Measurements from ENCODE around the gene GPR161. TPM values are rescaled to one million over a fixed set of nuclear protein-coding genes. Genes with fewer than 3 reads are reported as not detected.

Gene GPR161
- total and polyA plus RNA-seq, 2 experiments from 2014 or later = 11.8 to 14.2 TPM

DNA sequence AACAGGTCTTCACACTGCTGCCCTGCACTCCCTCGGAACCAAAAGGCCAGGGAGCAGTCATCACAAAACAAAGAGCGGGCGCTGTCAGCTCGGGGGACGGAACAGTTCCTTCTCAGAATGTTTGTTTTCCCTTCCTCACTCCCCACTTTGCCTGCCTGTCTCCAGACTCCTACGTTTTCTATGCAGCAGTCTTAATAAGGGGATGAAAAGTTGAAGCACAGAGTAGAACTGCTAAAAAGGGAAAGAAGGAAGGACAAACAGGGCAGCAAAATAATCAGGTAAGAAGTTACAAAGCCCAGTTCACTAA is 738 bp upstream of the GPR161 start:
- Histone ChIP-seq H3K27ac (peak overlapping the region; percentile 60), H2AFZ (peak overlapping the region; percentile 99), H3K4me3 (peak overlapping the region; percentile 95), H3K4me1 (ENCODE audit: insufficient read depth) (peaks cover 10% of the 10 kb centered on the region; the same call in 1 of the 2 replicates), H3K79me2 (ENCODE audit: insufficient read depth) (peaks cover 11% of the 10 kb centered on the region), H3K9me2 (ENCODE audit: insufficient read depth) (no peaks in the 10 kb centered on the region), H3K9me3 (ENCODE audit: low read depth) (no peaks in the 10 kb centered on the region), H4K20me1 (ENCODE audit: insufficient read depth) (no peaks in the 10 kb centered on the region), H3K9ac (peak overlapping the region; percentile 82), H3K27me3 (replicated peaks; ENCODE audit: insufficient read depth) (no peaks in the 10 kb centered on the region), H3K36me3 (ENCODE audit: low read depth) (no peaks in the 10 kb centered on the region), H3F3A (ENCODE audit: insufficient read depth) (peaks cover 16% of the 10 kb centered on the region), H3K4me2 (ENCODE audit: unreplicated experiment) (peak overlapping the region; percentile 89)
- WGBS, 2 experiments (ENCODE audit: low coverage in 1 of 2, low lambda C conversion rate in 2 of 2, missing lambda C conversion rate in 2 of 2) = 0 to 1% methylated on average over 6 of the region's 6 CpGs
- TF ChIP-seq EZH2 (IDR thresholded peaks at IDR 0.05; ENCODE audit: insufficient read depth, poor library complexity, severe bottlenecking) (no peak), EZH2phosphoT487 (IDR thresholded peaks at IDR 0.05; ENCODE audit: insufficient read depth, low read depth) (no peak)
- in situ Hi-C loops (cut with MboI) = no loop called here
- DNase-seq = no peak

DNA sequence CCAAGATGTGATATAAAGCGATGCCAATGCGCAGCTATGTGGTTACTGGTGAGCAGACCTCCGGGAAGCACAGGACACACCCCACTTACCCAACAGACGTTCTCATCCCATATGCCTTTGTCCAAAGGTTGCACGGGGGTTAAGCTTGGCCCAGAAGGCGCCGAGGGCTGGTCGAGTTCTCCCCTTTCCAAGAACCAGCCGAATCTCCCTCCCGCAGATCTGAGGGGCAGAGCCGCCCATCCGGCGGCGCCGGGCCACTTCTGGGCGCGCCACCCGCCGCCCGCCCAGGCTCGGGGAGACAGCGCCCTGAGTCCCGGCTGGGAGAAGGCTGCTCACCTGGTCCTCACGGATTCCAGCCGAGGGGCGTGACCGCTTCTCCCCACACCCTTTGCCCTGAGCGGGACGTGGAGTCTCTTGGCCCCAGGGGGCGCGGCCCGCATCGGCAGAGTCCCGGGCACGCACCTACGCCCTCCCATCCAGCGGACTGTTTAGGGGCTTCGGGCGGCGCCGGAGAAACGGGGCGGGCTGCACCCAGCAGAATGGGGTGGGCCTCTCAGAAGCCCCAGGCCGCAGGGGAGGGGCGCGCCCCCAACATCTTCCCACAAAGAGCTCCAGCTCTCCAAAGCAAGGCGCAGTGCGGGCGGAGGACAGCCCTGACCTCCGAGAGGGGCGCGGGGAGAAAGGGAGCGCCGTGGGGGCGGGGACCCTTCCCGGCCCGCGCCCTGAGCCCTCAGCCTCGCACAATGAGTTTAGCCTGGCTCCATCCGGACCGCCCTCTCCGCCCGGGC is 615 bp downstream of the GPR161 start:
- in situ Hi-C loops (cut with MboI) = no loop called here
- Histone ChIP-seq H3K4me1 (ENCODE audit: insufficient read depth) (peaks cover 10% of the 10 kb centered on the region; the same call in 1 of the 2 replicates), H3K27me3 (replicated peaks; ENCODE audit: insufficient read depth) (no peaks in the 10 kb centered on the region), H3K9ac (peak overlapping the region; percentile 82), H3K9me2 (ENCODE audit: insufficient read depth) (no peaks in the 10 kb centered on the region), H3F3A (ENCODE audit: insufficient read depth) (peaks cover 16% of the 10 kb centered on the region), H3K79me2 (ENCODE audit: insufficient read depth) (peaks cover 16% of the 10 kb centered on the region), H3K36me3 (ENCODE audit: low read depth) (no peaks in the 10 kb centered on the region), H3K27ac (peak overlapping the region; percentile 5; the same call in 1 of the 2 replicates), H3K9me3 (ENCODE audit: low read depth) (no peaks in the 10 kb centered on the region), H3K4me2 (ENCODE audit: unreplicated experiment) (peak overlapping the region; percentile 93), H2AFZ (peak overlapping the region; percentile 91), H3K4me3 (peak overlapping the region; percentile 95), H4K20me1 (ENCODE audit: insufficient read depth) (no peaks in the 10 kb centered on the region)
- TF ChIP-seq EZH2 (IDR thresholded peaks at IDR 0.05; ENCODE audit: insufficient read depth, poor library complexity, severe bottlenecking) (no peak), EZH2phosphoT487 (IDR thresholded peaks at IDR 0.05; ENCODE audit: insufficient read depth, low read depth) (no peak)
- 0 to 1% methylated on average over 27 to 45 of the region's 63 CpGs for WGBS, 2 experiments (ENCODE audit: low coverage in 1 of 2, low lambda C conversion rate in 2 of 2, missing lambda C conversion rate in 2 of 2)
- DNase-seq = peak; percentile 62

DNA sequence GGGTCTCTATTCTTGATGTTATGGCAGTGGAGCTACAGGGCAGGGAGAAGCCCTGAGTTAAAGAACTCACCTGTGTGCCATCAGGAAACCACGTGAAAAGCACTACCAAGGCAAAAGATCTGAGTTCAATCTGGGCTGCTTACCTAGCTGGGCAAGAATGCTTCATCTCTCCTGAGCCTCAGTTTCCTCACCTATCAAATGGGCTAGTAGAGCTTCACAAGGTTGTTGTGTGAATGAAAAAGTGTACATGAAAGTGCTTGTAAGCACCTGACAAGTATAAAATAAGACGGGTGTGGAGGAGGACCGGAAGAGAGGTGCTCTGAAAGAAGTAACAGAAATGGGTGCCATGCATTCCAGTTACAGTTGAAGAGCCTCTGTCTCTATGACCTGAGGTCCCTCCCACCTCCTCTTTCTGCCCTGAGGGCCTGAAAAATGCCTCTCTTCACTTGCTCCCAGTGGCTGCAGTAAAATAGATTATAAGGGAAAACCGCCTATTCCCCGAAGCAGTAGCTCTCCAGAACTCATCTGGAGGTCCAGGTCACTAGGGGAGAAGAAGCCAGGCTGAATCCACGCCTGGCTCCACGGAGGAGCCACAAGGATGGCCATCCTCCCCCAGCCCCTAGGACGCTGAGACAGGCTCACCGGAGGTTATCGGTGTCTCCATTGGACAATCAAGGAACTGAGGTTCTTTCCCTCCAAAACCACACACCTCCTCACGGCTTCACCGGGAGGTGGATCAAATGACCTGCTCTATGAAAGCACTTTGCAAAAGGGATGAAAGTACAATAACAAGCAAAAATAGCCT is 1.4 kb downstream of the GPR161 start:
- Histone ChIP-seq H3K9me2 (ENCODE audit: insufficient read depth) (no peaks in the 10 kb centered on the region), H3K4me2 (ENCODE audit: unreplicated experiment) (peak overlapping the region; percentile 93), H3K9ac (peak overlapping the region; percentile 82), H2AFZ (peak overlapping the region; percentile 91), H3K27me3 (replicated peaks; ENCODE audit: insufficient read depth) (no peaks in the 10 kb centered on the region), H3F3A (ENCODE audit: insufficient read depth) (peaks cover 16% of the 10 kb centered on the region), H4K20me1 (ENCODE audit: insufficient read depth) (no peaks in the 10 kb centered on the region), H3K36me3 (ENCODE audit: low read depth) (no peaks in the 10 kb centered on the region), H3K79me2 (ENCODE audit: insufficient read depth) (peaks cover 17% of the 10 kb centered on the region), H3K4me1 (ENCODE audit: insufficient read depth) (peaks cover 10% of the 10 kb centered on the region; the same call in 1 of the 2 replicates), H3K9me3 (ENCODE audit: low read depth) (no peaks in the 10 kb centered on the region), H3K27ac (no peak overlapping the region), H3K4me3 (peak overlapping the region; percentile 95)
- in situ Hi-C loops (cut with MboI) = no loop called here
- TF ChIP-seq EZH2phosphoT487 (IDR thresholded peaks at IDR 0.05; ENCODE audit: insufficient read depth, low read depth) = no peak
- TF ChIP-seq EZH2 (IDR thresholded peaks at IDR 0.05; ENCODE audit: insufficient read depth, poor library complexity, severe bottlenecking) = no peak
- 44 to 48% methylated on average over 12 of the region's 12 CpGs for WGBS, 2 experiments (ENCODE audit: low coverage in 1 of 2, low lambda C conversion rate in 2 of 2, missing lambda C conversion rate in 2 of 2)
- DNase-seq = no peak

DNA sequence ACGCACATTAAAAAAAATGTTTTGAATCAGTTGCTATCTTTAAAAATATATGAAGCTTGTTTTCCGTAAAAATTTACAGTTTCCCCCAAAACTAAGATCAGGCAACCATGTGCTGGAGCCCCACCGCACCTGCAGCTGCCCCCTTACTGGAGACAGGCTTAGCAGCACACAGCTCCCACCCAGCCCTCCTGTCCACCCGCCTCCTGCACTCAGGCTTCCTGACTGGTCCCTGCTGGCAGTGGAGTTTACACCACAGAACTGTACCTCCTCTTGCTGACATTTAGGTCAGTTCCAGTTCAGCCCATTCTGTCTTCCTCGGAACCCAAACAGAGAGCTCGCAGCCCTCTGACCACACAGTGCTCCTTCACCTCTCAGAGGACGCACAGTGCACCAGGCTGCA is 2.1 kb downstream of the GPR161 start:
- H3K79me2 ChIP-seq (ENCODE audit: insufficient read depth) = peaks cover 17% of the 10 kb centered on the region
- WGBS, 2 experiments (ENCODE audit: low coverage in 1 of 2, low lambda C conversion rate in 2 of 2, missing lambda C conversion rate in 2 of 2) = 82 to 90% methylated on average over 7 of the region's 7 CpGs
- no peak overlapping the region for H3K9ac ChIP-seq
- H3K4me2 ChIP-seq (ENCODE audit: unreplicated experiment) = no peak overlapping the region
- no peak overlapping the region for H3K4me3 ChIP-seq
- H3K36me3 ChIP-seq (ENCODE audit: low read depth) = no peaks in the 10 kb centered on the region
- peaks cover 10% of the 10 kb centered on the region; the same call in 1 of the 2 replicates for H3K4me1 ChIP-seq (ENCODE audit: insufficient read depth)
- H3K27me3 ChIP-seq (replicated peaks; ENCODE audit: insufficient read depth) = no peaks in the 10 kb centered on the region
- in situ Hi-C loops (cut with MboI) = no loop called here
- no peaks in the 10 kb centered on the region for H4K20me1 ChIP-seq (ENCODE audit: insufficient read depth)
- TF ChIP-seq EZH2 (IDR thresholded peaks at IDR 0.05; ENCODE audit: insufficient read depth, poor library complexity, severe bottlenecking) (no peak), EZH2phosphoT487 (IDR thresholded peaks at IDR 0.05; ENCODE audit: insufficient read depth, low read depth) (no peak)
- no peak overlapping the region for H3K27ac ChIP-seq
- no peak overlapping the region for H2AFZ ChIP-seq
- no peaks in the 10 kb centered on the region for H3K9me3 ChIP-seq (ENCODE audit: low read depth)
- H3K9me2 ChIP-seq (ENCODE audit: insufficient read depth) = no peaks in the 10 kb centered on the region
- DNase-seq = no peak
- H3F3A ChIP-seq (ENCODE audit: insufficient read depth) = peaks cover 16% of the 10 kb centered on the region
